Natural killer cell treated with Interleukin-12 subunit alpha and Interleukin-12 subunit beta and Interleukin-15 and Interleukin-18, amount 100 ng/mL, for 72 hours (primary cell): ENCODE results near the gene TTC14. TPM values are rescaled to one million over a fixed set of nuclear protein-coding genes. Genes with fewer than 3 reads are reported as not detected.

Experiments used
- total RNA-seq, 2 donors: library from RNA; stranded (reverse); gene quantifications; one replicate each; pipeline ENCODE4 v1.2.3, GENCODE V29; 2022

Gene TTC14
- total RNA-seq, 2 donors from 2014 or later, result 49.4 to 49.6 TPM

Other genes with a start within 250 kb of the TTC14 start
- not detected for gene CCDC39, start 77.3 kb downstream of the TTC14 start, total RNA-seq